ENCODE measurements around the gene MORN1.

GRCh38 chr1:2375923-2376260, 15.5 kb downstream of the MORN1 start:
- TF ChIP-seq CTCF (IDR thresholded peaks at IDR 0.05 in 2 of 3, conservative IDR thresholded peaks at IDR 0.05 in 1 of 3; ENCODE audit: insufficient read depth in 2 of 3, low read depth in 1 of 3, low read length in 3 of 3), result no peak
- TF ChIP-seq KLF1 (tag; IDR thresholded peaks at IDR 0.05), result no peak
- no peak for TF ChIP-seq RFX5 (IDR thresholded peaks at IDR 0.05; ENCODE audit: low read depth, low read length)
- no peak for TF ChIP-seq GATA2 (CRISPR knock-in tag; IDR thresholded peaks at IDR 0.05)
- no peak for TF ChIP-seq EZH2 (IDR thresholded peaks at IDR 0.05; ENCODE audit: borderline replicate concordance, low read depth, low read length)
- no peak for TF ChIP-seq CBX3 (IDR thresholded peaks at IDR 0.05; ENCODE audit: borderline replicate concordance in 1 of 2, low read length in 2 of 2)
- no peak for TF ChIP-seq MAFK (IDR thresholded peaks at IDR 0.05; ENCODE audit: low read length)

All from K562 (cell line).